ENCODE measurements around the gene IKZF3.
"Not testable (repeated sequence)": the region's sequence is repeated elsewhere in the genome, so short reads cannot be mapped to it uniquely, and the experiment has no call there.

Gene IKZF3

DNA sequence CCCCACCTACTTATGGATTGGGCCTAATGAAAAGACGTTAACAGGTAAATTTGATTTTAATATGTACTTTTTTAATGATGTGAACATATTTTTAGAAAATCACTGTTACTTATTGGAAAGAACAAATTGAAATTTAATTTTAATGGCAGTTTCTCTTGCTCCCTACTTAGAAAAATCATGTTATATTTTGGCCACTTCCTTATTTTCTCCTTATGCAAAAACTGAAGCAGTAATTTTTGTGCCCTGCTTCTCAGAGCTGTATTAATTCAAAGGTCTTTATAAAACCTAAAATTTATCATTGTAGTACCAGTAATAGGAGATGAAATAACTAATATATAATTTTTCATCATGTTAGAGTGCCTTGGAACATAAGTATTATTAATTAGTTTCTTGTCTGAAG lies 6.7 kb upstream of the IKZF3 start:
- H3K4me3 ChIP-seq (ENCODE audit: low read length), result no peak overlapping the region

DNA sequence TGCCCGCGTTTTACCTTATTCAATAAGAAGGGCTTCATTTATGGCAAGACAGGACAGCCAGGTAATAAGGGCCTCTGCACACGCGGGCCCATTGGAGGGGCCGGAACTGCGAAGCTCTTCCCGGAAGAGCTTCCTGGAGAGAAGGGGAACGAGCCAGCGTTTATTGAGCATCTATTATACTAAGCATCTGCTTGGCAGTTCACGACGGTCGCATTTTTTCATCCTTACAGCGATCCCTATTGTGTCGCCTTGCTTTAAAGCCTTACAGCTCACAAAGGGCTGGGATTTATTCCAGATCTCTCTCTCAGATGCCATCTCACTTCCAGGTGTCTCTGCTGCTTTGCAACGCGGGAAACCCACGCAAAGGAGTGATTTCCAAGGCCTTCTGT lies 4.4 kb upstream of the IKZF3 start:
- Histone ChIP-seq H3K36me3 (ENCODE audit: insufficient read depth, low read length) (no peaks in the 10 kb centered on the region), H3K4me3 (ENCODE audit: low read length) (no peak overlapping the region), H3K9me3 (ENCODE audit: low read length) (peaks cover 8% of the 10 kb centered on the region), H3K4me1 (ENCODE audit: insufficient read depth, low read length) (no peaks in the 10 kb centered on the region), H2AFZ (ENCODE audit: low read depth, low read length) (no peak overlapping the region), H3K27me3 (ENCODE audit: insufficient read depth, low read length) (peaks cover 33% of the 10 kb centered on the region)

More for the DNA sequence above, 6.7 kb upstream of the IKZF3 start:
- peaks cover 5% of the 10 kb centered on the region for H3K9me3 ChIP-seq (ENCODE audit: low read length)
- H3K36me3 ChIP-seq (ENCODE audit: insufficient read depth, low read length), result no peaks in the 10 kb centered on the region
- no peaks in the 10 kb centered on the region for H3K4me1 ChIP-seq (ENCODE audit: insufficient read depth, low read length)
- no peak overlapping the region for H2AFZ ChIP-seq (ENCODE audit: low read depth, low read length)
- peaks cover 13% of the 10 kb centered on the region for H3K27me3 ChIP-seq (ENCODE audit: insufficient read depth, low read length)

DNA sequence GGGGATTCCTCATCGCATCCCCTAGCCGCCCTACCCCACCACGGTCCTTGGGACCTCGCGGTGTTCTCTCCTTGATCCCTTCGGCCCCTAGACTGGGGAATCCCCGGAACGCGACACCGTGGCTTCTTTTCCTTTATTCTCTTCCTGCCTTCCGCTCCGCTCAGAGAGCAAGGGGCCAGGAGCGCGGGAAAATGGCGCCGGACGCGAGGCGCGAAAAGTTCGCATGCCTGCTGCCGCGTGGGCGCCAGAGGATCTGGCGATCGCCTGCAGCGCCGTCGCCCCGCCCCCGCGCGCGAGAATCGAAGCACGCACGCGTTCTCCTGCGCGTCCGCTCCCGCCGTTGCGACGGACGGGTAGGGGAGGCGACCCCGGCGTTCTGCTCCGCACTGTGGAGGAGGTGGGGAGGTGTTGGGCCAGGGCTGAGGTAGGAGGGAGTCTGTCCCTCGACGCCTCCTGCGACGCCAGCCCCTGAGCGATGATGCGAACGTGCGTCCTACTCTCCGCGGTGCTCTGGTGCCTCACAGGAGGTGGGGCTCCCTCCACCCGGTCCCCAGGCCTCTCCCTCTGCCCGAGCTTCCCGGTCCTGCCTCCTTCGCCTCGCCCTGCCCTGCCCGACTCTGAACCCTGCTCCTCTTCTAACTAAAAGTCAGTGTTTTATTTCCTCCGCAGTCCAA lies 3.9 kb upstream of the IKZF3 start, which contains the start of gene ZPBP2:
ZPBP2 (plus strand) TSS at position 323 of the 674 bp plus-strand sequence; CDS start at position 476, 153 bp downstream.
- peaks cover 38% of the 10 kb centered on the region for H3K27me3 ChIP-seq (ENCODE audit: insufficient read depth, low read length)
- peaks cover 10% of the 10 kb centered on the region for H3K9me3 ChIP-seq (ENCODE audit: low read length)
- no peak within 1 kb of the TSS for H2AFZ ChIP-seq (ENCODE audit: low read depth, low read length)
- no peak within 1 kb of the TSS for H3K4me3 ChIP-seq (ENCODE audit: low read length)
- no peaks in the 10 kb centered on the region for H3K4me1 ChIP-seq (ENCODE audit: insufficient read depth, low read length)
- H3K36me3 ChIP-seq (ENCODE audit: insufficient read depth, low read length), result no peaks in the 10 kb centered on the region

DNA sequence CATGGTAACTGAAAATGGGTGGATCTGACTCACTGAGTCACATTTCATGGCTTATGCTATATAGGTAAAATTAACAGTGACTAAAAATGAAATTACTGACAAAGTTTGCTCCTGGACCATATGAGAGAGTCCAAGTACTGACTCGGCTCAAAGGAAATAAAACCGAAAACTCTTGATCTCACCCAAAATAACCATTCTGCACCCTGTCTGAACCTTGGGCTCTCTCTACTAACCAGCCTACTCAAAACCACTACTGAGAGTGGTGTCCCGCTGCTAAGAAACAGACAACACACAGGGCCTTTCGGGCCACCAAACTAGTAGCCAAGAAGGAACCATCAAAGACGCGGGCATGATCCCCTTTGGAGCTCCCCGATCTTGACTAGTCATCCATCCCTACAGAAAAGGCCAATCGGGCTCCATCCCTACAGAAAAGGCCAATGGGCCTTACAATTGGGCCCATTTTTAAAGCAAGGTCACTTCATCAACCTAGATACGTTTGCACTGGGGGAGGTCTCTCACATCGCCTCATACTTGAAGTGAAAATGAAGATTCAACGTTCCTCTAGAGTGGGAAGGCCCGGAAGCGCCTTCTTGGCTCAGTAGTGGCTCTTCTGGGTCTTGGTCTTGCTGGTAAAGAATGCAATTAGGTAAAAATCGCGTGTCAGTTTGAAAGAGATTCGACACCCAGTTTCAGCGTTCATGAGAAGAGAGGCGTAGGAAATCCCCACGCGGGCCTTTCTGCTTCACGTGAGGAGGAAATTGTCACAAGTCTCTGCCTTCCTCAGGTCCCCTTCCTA lies 3.2 kb upstream of the IKZF3 start:
- Histone ChIP-seq H3K27me3 (ENCODE audit: insufficient read depth, low read length) (peaks cover 43% of the 10 kb centered on the region), H2AFZ (ENCODE audit: low read depth, low read length) (no peak overlapping the region), H3K9me3 (ENCODE audit: low read length) (peaks cover 10% of the 10 kb centered on the region), H3K4me3 (ENCODE audit: low read length) (no peak overlapping the region), H3K4me1 (ENCODE audit: insufficient read depth, low read length) (no peaks in the 10 kb centered on the region), H3K36me3 (ENCODE audit: insufficient read depth, low read length) (no peaks in the 10 kb centered on the region)

DNA sequence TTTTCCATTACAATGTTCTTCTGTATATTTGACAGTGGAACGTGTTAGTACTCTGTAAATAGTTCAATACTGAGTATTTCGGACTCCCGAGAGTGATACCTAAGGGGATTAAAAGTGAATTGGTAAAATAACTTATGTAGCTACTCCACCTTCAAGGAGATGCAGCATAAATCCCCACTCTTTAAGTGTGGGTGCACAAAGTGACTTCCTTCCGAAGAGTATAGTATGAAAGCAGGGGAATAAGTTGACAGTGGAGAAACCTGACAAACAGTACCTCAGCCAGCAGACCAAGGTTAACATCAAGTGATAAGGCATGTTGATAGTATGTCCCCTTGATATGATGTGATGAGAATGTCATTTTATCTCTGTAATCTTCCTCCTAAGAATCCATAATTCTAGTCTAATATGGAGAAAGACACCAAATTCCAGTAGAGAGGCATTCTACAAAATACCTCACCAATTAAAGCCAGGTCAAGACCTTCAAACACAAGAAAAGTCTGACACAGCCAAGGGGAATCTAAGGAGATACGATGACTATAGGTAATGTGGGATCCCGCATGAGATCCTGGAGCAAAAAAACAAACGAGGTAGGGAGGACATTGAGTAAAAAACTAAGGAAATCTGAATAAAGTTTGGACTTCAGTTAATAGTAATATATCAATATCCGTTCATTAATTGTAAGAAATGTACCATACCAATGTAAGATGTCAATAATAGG lies 2.1 kb upstream of the IKZF3 start:
- no peaks in the 10 kb centered on the region for H3K36me3 ChIP-seq (ENCODE audit: insufficient read depth, low read length)
- no peaks in the 10 kb centered on the region for H3K4me1 ChIP-seq (ENCODE audit: insufficient read depth, low read length)
- peaks cover 10% of the 10 kb centered on the region for H3K9me3 ChIP-seq (ENCODE audit: low read length)
- no peak overlapping the region for H2AFZ ChIP-seq (ENCODE audit: low read depth, low read length)
- no peak overlapping the region for H3K4me3 ChIP-seq (ENCODE audit: low read length)
- peaks cover 37% of the 10 kb centered on the region for H3K27me3 ChIP-seq (ENCODE audit: insufficient read depth, low read length)

DNA sequence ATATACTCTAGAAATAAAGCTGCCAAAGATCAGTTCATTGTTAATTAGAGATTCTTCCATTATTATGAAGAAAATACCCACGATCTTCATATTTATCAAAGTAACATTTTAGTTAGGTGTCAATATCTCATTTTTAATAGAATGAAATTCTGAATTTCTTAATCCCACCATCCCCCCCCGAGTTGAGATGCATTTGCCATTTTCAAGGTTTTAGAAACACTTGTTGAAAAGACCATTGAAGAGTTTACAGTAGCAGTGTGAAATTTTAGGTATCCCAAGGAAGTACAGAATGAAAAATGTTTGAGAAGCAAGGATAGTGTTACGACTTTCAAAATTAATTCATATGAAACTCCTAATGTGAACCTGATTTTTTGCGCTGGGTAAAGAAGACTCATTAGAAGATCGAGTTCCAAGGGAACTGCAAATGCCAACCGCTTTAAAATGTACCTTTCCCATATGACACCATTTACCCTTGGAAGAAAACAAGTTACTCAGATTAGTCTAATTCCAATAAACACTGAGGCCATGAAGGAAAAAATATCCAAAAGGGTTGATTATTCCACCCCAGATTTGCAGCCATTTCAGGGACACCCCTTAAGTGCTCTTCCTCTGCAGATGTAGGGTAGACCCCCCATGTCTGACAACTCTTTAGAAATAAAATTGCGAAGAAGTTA lies 731 bp downstream of the IKZF3 start:
- H3K9me3 ChIP-seq (ENCODE audit: low read length), result peaks cover 10% of the 10 kb centered on the region
- no peaks in the 10 kb centered on the region for H3K4me1 ChIP-seq (ENCODE audit: insufficient read depth, low read length)
- H2AFZ ChIP-seq (ENCODE audit: low read depth, low read length), result peak overlapping the region; percentile 87
- H3K27me3 ChIP-seq (ENCODE audit: insufficient read depth, low read length), result peaks cover 49% of the 10 kb centered on the region
- no peaks in the 10 kb centered on the region for H3K36me3 ChIP-seq (ENCODE audit: insufficient read depth, low read length)
- no peak overlapping the region for H3K4me3 ChIP-seq (ENCODE audit: low read length)

DNA sequence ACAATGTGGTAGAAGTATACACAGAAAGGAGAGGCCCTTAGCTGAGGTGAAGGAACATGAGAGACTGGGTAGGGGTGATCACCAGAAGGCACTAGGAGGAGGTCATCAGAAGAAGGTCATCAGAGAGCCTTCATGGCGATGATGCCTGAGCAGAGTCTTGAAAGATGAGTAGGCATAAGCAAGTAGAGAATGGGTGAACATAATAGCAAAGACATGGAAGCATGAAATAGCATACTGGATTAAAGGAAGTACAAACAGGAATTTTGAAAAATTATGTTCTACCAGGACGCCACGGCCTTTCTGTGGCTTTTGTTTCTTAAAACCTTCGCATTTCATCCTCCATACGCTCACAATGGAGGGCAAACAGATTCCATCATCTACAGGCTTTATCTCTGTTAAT lies 2.9 kb downstream of the IKZF3 start:
- H3K27me3 ChIP-seq (ENCODE audit: insufficient read depth, low read length), result peaks cover 41% of the 10 kb centered on the region
- H3K4me3 ChIP-seq (ENCODE audit: low read length), result no peak overlapping the region
- no peaks in the 10 kb centered on the region for H3K36me3 ChIP-seq (ENCODE audit: insufficient read depth, low read length)
- H3K9me3 ChIP-seq (ENCODE audit: low read length), result peaks cover 5% of the 10 kb centered on the region
- no peaks in the 10 kb centered on the region for H3K4me1 ChIP-seq (ENCODE audit: insufficient read depth, low read length)
- H2AFZ ChIP-seq (ENCODE audit: low read depth, low read length), result no peak overlapping the region

DNA sequence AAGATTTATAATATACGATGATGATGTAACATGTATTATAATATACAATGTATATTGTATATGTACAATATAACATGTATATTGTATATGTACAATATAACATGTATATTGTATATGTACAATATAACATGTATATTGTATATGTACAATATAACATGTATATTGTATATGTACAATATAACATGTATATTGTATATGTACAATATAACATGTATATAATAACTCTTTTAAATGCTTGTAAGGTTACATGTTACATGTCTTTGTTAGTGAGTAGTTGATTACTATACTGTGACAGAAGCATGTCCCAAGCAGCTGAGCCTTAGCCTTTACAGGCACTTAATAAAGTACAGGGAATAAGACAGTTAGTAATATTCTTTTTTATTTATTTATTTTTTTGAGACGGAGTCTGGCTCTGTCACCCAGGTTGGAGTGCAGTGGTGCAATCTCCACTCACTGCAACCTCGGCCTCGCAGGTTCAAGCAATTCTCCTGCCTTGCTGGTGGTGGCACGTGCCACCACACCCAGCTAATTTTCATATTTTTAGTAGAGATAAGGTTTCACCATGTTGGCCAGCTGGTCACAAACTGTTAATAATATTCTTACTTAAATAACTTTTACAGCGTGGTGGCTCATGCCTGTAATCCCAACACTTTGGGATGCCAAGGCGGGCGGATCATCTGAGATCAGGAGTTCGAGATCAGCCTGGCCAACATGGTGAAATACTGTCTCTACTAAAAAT lies 8.0 kb downstream of the IKZF3 start:
- H3K4me1 ChIP-seq (ENCODE audit: insufficient read depth, low read length); H3K9me3 ChIP-seq (ENCODE audit: low read length); H3K36me3 ChIP-seq (ENCODE audit: insufficient read depth, low read length); H2AFZ ChIP-seq (ENCODE audit: low read depth, low read length); H3K4me3 ChIP-seq (ENCODE audit: low read length): not testable (repeated sequence)
- peaks cover 14% of the 10 kb centered on the region for H3K27me3 ChIP-seq (ENCODE audit: insufficient read depth, low read length)

DNA sequence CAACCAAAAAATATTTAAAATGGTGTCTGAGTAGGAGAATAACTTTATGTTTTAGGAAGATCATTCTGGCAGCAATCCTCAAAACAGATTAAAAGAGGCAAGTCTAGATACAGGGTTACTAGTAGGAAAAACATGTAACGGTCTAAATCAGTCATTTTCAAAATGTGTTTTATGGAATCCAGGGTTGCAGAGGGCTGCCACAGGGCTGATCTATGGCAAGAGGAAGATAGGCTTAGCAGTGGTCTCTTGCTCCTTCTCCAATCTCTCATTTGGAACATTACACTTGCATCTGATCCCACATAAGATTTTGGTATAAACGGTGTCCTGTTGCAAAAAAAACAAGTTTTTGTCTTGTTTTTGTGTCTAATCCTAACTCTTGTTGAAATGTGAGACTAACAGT lies 9.2 kb downstream of the IKZF3 start:
- Histone ChIP-seq H3K27me3 (ENCODE audit: insufficient read depth, low read length) (peaks cover 7% of the 10 kb centered on the region), H2AFZ (ENCODE audit: low read depth, low read length) (no peak overlapping the region), H3K9me3 (ENCODE audit: low read length) (peaks cover 2% of the 10 kb centered on the region), H3K4me3 (ENCODE audit: low read length) (no peak overlapping the region), H3K36me3 (ENCODE audit: insufficient read depth, low read length) (no peaks in the 10 kb centered on the region), H3K4me1 (ENCODE audit: insufficient read depth, low read length) (no peaks in the 10 kb centered on the region)

DNA sequence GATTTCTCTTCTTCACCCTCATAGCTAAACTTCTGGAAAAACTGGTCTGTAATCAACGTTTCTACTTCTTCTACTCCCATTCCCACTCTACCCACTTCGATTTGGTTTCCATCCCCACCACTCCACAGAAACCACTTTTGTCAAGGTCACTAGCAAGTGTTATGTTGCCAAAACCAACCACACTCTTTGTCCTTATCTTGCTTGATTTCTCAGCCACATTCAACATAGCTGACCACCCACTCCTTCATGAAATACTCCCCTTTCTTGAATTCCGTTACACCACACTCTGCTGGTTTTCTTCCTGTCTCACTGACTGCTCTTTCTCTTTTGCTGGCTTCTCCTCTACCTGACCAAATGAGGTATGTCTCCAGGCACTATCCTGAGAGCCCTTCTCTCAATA lies 11.9 kb downstream of the IKZF3 start:
- Histone ChIP-seq H3K4me1 (ENCODE audit: insufficient read depth, low read length) (no peaks in the 10 kb centered on the region), H3K36me3 (ENCODE audit: insufficient read depth, low read length) (no peaks in the 10 kb centered on the region), H3K27me3 (ENCODE audit: insufficient read depth, low read length) (peaks cover 11% of the 10 kb centered on the region), H2AFZ (ENCODE audit: low read depth, low read length) (no peak overlapping the region), H3K4me3 (ENCODE audit: low read length) (no peak overlapping the region), H3K9me3 (ENCODE audit: low read length) (peaks cover 2% of the 10 kb centered on the region)

DNA sequence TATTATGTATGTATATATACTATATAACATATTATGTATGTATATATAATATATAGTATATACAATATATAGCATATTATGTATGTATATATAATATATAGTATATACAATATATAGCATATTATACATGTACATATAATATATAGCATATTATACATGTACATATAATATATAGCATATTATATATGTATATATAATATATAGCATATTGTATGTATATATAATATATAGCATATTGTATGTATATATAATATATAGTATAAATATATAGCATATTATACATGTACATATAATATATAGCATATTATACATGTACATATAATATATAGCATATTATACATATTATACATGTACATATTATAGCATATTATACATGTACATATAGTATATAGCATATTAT lies 13.9 kb downstream of the IKZF3 start:
- not testable (repeated sequence) for H3K4me1 ChIP-seq (ENCODE audit: insufficient read depth, low read length); H3K36me3 ChIP-seq (ENCODE audit: insufficient read depth, low read length); H2AFZ ChIP-seq (ENCODE audit: low read depth, low read length); H3K9me3 ChIP-seq (ENCODE audit: low read length); H3K4me3 ChIP-seq (ENCODE audit: low read length)
- peaks cover 16% of the 10 kb centered on the region for H3K27me3 ChIP-seq (ENCODE audit: insufficient read depth, low read length)

DNA sequence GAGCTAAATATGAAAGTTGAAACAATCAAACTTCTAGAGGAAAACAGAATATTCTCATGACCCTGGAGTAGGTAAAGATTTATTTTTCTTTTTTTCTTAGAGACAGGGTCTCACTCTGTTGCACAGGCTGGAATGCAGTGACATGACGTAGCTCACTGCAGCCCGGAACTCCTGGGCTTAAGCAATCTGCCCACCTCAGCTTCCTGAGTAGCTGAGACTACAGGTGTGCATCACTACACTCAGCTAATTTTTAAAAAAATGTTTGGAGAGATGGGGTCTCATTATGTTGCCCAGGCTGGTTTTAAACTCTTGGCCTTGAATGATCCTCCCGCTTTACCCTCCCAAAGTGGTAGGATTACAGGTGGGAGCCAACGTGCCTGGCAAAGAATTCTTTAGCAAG lies 15.5 kb downstream of the IKZF3 start:
- H3K27me3 ChIP-seq (ENCODE audit: insufficient read depth, low read length), result peaks cover 21% of the 10 kb centered on the region
- H3K4me3 ChIP-seq (ENCODE audit: low read length), result no peak overlapping the region
- H2AFZ ChIP-seq (ENCODE audit: low read depth, low read length), result no peak overlapping the region
- no peaks in the 10 kb centered on the region for H3K9me3 ChIP-seq (ENCODE audit: low read length)
- H3K36me3 ChIP-seq (ENCODE audit: insufficient read depth, low read length), result no peaks in the 10 kb centered on the region
- H3K4me1 ChIP-seq (ENCODE audit: insufficient read depth, low read length), result no peaks in the 10 kb centered on the region
